Measurements from ENCODE around the gene SPTBN4.
"Not testable (repeated sequence)": the region's sequence is repeated elsewhere in the genome, so short reads cannot be mapped to it uniquely, and the experiment has no call there.

The SPTBN4 gene

DNA sequence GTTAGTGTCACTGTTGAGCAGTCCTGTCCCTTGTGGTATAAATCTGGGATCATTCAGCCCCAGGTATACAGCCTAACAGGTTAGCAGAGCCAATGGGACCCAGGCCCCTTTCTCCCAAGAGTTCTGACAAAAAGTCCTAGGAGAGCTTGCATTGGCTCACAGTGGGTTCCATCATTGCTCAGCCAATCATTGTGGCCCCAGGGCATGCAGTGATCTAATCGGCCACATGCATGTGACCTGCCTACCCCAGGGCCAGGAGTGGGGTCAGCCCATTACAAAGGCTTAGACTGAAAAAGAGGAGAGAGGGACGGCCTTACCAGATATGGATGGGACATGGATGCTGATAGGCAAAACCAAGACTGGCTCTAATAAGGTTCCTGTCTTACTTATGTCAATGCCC, 41.1 kb downstream of the SPTBN4 start:
- no peak for DNase-seq (ENCODE audit: low read depth)

DNA sequence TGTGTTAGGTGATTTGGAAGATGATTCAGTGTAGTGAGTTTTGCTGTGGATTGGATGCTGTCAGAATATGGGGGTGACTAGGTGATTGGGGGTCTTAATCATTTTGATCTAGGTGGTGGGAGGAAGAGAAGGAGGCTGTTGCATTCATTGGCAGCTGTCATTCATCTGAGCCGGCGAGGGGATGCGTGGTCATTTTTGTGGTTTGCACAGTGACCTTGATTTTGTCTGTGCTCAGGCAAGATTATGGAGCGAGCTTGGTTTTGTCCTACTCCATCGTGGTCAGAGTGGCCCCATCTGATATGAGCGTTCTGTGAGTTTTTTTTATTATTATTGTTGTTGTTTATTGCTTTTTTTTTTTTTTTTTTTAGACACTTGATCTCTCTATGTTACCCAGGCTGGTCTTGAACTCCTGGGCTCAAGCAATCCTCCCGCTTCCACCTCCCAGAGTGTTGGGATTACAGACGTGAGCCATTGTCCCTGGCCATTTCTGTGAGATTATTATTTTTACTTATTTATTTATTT, 42.0 kb downstream of the SPTBN4 start:
- DNase-seq (ENCODE audit: low read depth) = no peak

DNA sequence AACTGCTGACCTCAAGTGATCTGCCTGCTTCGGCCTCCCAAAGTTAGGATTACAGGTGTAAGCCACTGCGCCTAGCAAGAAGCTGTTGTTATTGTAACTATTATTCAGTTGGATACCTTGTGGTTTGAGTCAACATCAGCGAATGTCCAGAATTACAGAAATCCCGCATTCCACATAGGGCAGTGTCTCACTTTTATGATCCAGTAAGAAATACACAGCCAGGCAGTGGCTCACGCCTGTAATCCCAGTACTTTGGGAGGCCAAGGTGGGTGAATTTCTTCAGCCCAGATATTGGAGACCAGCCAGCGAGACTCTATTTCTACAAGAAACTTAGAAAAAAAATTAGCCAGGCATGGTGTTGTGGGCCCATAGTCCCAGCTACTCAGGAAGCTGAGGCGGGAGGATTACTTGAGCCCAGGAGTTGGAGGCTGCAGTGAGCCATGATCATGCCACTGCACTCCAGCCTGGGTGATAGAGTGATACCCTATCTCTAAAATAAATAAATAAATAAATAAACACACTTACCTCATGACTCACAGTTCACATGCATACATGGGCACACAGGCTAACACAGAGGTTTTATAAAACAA, 43.8 kb downstream of the SPTBN4 start:
- DNase-seq (ENCODE audit: low read depth) = no peak

DNA sequence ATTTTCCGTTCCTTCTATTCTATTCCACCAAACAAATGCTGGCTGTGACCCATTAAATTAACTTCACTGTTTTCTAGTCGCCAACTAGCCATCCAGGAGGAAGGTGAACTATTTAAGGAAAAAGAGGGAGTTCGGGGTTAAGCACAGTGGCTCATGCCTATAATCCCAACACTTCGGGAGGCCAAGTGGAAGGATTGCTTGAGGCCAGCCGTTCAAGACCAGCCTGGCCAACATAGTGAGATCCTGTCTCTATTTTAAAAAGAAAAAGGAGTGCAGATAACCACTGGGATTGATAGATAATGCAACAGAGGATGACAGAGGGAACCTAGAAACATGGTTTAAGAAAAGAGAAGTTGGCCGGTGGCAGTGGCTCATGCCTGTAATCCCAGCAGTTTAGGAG, 44.7 kb downstream of the SPTBN4 start:
- DNase-seq (ENCODE audit: low read depth) = no peak

DNA sequence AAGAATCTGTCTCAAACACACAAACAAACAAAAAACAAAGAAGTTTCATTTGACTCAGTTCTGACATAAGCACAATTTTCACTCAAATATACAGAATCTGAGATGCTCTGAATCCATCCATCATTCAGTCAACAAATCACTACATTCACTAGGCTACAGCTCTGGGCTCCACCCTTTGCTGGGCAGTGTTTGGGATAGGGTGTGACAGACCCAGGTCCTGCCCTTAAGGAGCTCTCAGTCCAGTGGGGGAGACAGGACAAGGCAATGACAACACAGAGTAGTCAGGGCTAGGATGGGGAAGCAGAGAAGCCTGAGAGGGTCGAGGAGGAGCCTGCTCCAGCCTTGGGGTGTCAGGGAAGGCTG, 45.3 kb downstream of the SPTBN4 start:
- DNase-seq (ENCODE audit: low read depth) = no peak

DNA sequence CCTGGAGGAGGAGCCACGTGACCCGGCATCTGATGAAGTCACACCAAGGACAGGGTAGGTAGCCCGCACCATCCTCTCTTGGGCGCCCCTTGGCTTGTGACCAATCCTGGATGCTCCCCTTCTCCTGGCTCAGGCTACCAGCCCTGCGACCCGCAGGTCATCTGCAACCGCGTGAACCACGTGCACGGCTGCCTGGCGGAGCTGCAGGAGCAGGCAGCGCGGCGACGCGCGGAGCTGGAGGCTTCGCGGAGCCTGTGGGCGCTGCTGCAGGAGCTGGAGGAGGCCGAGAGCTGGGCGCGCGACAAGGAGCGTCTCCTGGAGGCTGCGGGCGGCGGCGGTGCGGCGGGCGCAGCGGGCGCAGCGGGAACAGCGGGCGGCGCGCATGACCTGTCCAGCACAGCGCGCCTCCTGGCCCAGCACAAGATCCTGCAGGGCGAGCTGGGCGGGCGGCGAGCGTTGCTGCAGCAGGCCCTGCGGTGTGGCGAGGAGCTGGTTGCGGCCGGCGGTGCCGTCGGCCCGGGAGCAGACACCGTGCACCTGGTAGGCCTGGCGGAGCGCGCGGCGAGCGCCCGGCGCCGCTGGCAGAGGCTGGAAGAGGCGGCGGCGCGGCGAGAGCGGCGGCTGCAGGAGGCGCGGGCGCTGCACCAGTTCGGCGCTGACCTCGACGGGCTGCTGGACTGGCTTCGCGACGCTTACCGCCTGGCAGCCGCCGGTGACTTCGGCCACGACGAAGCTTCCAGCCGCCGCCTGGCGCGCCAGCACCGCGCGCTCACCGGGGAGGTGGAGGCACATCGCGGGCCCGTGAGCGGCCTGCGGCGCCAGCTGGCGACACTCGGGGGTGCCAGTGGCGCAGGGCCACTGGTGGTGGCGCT, 45.9 kb downstream of the SPTBN4 start:
- DNase-seq (ENCODE audit: low read depth) = no peak

DNA sequence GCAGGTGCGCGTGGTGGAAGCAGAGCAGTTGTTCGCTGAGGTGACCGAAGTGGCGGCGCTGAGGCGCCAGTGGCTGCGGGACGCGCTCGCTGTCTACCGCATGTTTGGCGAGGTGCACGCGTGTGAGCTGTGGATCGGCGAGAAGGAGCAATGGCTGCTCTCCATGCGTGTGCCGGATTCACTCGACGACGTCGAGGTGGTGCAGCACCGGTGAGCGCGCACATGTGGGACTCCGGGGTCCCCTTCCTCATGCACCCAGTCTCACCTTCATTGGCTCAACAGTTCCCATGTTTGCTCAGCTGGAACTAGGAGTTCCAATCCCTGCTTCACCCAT, 46.5 kb downstream of the SPTBN4 start:
- no peak for DNase-seq (ENCODE audit: low read depth)

DNA sequence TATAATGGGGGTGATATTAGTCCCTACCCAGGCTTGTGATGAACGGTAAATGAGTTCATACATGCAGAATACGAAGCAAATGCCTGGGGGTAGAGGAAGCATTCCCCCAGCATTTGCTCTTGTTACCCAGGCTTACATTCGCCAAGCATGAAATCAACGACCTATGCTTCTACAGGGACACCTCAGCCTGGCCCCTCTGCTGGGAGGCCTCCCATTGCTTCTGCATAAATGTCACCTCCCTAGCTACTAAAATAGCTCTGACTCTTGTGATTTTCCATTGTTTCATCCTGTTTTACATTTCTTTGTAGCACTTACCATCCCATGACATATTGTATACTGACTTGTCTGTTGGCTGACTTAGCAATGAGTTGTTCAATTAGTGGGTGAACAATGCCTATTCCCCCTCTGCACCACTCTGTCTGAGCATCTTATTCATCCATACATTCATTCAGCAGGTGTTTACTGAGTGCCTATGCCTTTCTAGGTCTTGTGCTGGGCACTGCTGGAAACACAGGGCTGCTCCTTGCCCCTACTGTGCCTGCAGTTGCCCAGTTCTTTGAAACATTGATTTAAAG, 47.0 kb downstream of the SPTBN4 start:
- no peak for DNase-seq (ENCODE audit: low read depth)

DNA sequence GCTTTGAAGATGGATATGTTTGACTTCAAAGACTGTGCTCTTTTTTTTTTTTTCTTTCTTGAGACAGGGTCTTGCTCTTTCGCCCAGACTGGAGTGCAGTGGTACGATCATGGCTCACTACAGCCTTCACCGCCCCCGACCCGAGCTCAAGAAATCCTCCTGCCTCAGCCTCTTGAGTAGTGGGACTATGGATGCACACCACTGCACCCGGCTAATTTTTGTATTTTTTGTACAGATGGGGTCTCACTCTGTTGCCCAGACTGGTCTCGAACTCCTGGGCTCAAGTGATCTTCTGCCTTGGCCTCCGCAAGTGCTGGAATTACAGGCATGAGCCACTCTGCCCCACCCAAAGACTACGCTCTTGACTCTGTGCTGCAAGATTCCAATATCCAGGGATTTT, 50.4 kb downstream of the SPTBN4 start:
- DNase-seq (ENCODE audit: low read depth) = no peak

DNA sequence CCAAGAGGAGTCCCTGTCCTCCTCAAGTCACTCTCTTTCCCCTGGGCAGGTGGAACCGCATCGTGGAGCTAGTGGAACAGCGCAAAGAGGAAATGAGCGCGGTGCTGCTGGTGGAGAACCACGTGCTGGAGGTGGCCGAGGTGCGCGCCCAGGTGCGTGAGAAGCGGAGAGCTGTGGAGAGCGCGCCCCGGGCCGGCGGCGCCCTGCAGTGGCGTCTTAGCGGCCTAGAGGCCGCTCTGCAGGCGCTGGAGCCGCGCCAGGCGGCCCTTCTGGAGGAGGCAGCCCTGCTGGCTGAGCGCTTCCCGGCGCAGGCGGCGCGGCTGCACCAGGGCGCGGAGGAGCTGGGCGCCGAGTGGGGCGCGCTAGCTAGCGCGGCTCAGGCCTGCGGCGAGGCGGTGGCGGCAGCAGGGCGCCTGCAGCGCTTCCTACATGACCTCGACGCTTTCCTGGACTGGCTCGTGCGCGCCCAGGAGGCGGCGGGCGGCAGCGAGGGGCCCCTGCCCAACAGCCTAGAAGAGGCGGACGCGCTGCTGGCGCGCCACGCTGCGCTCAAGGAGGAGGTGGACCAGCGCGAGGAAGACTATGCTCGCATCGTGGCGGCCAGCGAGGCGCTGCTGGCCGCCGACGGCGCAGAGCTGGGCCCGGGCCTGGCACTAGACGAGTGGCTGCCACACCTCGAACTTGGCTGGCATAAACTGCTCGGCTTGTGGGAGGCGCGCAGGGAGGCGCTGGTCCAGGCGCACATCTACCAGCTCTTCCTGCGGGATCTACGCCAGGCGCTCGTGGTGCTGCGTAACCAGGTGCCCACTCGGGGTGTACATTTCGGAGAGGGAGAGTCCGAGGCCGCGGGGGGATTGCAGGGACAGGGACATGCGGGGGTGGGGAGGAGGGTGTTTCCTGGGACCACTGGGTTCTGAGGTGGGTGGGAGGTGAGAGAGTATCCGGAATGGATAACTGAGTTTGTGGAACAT, 52.8 kb downstream of the SPTBN4 start:
- DNase-seq (ENCODE audit: low read depth) = no peak

DNA sequence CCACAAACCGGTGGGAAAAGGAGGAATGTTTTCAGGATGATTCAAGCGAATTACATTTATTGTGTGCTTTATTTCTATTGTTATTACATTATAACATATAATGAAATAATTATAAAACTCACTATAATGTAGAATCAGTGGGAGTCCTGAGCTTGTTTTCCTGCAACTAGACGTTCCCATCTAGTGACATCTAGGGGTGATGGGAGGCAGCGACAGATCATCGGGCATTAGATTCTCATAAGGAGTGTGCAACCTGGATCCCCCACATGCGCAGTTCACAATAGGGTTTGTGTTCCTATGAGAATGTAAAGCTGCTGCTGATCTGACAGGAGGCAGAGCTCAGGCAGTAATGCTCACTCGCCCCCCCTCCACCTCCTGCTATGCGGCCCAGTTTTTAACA, 54.5 kb downstream of the SPTBN4 start:
- no peak for DNase-seq (ENCODE audit: low read depth)

DNA sequence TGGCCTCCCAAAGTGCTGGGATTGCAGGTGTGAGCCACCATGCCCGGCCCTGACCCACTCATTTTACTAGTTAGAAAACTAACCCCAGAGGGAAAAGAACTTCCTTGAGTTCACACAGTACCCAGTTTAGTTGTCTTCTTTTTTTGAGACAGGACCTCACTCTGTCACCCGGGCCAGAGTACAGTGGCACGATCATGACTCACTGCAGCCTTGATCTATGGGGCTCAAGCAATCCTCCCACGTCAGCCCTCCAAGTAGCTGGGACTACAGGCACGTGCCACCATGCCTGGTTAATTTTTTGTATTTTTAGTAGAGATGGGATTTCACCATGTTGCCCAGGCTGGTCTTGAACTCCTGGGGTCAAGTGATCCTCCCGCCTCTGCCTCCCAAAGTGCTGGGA, 55.1 kb downstream of the SPTBN4 start:
- not testable (repeated sequence) for DNase-seq (ENCODE audit: low read depth)

DNA sequence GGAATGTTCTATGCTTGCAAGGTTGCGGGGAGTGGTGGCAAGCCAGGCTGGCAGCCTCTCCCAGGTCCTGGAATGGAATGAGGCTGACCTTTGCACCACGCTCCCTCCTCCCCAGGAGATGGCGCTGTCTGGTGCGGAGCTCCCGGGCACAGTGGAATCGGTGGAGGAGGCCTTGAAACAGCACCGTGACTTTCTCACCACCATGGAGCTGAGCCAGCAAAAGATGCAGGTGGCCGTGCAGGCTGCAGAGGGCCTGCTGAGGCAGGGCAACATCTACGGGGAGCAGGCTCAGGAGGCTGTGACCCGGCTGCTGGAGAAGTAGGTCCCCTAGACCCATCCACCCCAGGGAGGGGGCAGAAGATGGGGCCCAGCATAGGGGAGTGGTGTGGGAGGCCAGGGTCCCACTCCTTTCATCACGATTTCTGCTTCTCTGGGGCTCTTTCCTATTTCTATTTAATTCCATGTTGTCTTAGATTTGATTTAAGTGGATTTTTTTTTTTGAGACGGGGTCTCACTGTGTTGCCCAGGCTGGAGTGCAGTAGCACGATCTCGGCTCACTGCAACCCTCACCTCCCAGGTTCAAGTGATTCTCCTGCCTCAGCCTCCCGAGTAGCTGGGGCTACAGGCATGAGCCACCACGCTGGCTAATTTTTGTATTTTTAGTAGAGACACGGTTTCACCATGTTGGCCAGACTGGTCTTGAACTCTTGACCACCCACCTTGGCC, 56.7 kb downstream of the SPTBN4 start:
- DNase-seq (ENCODE audit: low read depth) = no peak

DNA sequence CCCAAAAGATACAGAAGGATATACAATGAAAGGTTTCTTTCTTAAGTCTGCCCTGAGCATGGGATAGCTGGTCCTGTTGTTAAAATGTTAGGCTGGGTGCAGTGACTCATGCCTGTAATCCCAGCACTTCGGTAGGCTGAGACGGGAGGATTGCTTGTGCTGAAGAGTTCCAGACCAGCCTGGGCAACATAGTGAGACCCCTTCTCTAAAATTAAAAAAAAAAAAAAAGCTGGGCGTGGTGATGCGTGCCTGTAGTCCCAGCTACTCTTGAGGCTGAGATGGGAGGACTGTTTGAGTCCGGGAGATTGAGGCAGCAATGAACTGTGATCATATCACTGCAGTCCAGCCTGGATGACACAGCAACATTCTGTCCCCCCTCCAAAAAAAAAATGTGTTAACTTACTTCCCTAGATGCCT, 57.3 kb downstream of the SPTBN4 start:
- DNase-seq (ENCODE audit: low read depth) = no peak

DNA sequence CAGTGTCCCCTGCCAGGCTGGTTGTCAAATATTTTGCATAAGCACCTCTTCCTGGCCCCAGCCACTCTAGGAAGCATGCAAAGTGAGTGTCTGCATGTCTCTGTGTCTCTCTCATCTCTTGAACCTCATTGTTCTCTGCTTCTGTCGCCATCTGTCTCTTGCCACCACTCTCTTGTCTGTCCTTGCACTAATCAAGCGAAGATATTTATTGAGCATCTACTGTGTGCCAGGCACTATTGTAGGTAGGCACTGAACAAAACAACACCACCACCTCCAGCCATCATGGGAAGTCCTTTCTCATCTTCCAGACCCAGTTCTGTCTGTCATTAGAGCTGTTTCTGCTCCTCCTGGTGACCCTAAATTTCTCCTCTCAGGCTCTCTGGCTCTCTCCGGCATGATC, 57.9 kb downstream of the SPTBN4 start:
- no peak for DNase-seq (ENCODE audit: low read depth)

DNA sequence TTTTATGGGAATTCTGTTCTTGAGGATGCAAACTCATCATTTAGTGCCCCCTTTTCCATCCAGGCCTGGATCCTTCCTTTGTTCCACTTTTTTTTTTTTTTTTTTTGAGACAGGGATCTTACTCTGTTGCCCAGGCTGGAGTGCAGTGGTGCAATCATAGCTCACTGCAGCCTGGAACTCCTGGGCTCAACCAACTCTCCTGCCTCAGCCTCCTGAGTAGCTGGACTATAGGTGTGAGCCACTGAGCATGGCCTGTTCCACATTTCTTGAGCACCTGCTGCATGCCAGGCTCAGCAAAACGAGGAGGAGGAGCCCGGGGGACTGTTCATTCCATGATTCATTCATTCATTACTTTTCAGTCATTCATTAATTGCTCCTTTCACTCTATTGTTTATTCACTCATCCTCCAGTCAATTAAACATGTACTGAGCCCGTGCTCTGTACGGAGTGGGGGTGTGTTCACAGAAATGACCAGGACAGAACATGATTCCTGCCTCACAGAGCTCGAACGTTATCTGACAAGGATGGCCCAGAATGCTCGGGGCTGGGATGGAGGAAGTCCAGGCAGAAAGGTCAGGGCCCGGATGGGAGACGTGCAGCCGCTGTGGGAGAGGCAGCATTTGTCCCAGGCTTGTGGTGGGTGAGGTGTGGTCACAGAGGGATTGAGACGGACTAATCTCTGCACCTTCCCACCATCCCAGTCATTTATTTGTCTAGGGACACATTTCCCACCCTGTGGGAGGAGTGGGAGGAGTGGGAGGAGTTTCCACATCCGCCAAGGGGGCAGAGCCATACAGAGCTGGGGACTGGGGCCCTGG, 58.6 kb downstream of the SPTBN4 start:
- DNase-seq (ENCODE audit: low read depth) = no peak

DNA sequence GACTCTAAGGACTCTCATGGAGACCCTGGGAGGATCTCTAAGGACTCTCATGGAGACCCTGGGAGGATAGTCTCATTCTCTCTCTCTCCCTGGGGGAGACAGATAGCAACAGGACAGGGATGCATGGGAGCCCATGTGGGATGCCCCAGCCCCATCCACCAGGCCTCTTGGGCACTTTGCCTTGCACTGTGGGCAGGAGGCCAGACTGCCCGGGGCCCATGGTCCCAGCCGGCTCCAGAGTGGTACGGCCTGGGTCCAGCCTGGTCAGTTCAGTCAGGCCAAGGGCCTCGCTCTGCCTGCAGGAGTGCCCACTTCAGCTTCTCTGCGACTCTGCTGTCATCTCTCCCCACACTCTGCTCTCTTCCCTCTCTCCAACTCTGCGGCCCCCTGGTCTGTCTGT, 61.3 kb downstream of the SPTBN4 start:
- DNase-seq (ENCODE audit: low read depth) = no peak

DNA sequence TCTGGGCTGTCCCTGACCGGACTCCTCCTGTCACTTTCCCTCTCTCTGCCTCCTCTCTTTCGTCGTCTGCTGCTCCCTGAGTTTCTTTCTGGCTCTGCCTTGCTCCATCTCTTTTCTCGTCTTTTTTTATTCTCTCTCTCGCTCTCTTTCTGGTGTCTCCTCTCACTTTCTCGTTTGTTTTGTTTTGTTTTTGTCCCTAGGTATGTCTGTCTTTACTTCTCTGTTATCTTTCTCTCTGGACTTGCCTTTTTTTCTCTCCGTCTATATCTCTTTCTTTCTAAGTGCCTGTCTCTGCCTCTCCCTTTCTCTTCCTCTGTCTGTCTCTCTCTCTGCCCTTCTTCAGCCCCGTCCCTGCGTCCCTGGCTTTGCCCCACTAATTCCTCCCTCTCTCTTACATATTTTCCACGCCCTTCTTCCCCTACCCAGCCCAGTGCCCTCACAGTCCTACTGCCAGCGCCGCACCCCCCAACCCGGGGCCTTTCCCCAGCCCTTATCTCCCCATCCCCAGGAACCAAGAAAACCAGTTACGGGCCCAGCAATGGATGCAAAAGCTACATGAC, 61.8 kb downstream of the SPTBN4 start:
- no peak for DNase-seq (ENCODE audit: low read depth)

DNA sequence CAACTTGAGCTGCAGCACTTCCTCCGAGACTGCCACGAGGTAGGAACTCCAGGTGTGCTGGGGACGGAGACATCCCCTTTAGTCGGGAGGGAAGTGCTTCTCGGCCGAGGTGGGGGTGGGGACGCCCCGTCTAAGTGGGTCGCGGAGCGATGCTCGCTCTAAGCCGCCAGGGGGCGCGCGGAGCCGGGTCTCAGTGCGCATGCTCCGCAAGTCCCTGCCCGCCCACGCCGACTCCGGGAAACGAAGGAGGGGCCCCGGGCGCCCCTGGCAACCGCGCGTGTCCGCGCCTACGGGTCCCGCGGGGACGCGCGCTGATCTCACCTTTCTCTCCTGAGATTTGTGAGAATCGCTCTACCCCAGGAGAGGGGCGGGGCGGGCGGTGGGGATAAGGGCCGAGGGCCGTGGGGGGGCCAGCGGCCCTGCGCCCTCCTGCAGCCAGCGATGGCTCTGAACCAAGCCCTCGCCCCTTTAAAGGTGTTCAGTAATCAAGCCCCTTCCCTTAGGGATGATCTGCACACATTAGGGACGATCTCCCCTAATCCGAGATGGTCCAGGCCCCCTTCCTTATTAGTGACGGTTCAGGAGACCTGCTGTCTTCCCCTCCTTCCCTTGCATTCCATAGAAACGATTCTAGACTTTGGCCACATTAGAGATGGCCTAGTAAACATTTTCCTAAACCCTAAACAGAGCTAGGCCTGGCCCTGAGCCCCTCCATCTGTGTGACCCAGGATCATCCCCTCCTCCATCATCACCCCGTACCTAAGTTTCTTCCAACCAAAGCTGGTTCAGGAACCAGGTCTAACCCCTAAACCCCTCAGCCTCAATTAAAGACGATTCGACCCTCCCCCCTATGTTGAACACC, 62.5 kb downstream of the SPTBN4 start:
- DNase-seq (ENCODE audit: low read depth) = peak; percentile 73

Data from T-helper 22 cell (primary cell).